HepG2 (cell line): ENCODE data around the gene PLXNA3. TPM values are rescaled to one million over a fixed set of nuclear protein-coding genes. Genes with fewer than 3 reads are reported as not detected.

Experiments
- PHF5A ChIP-seq: IDR thresholded peaks from one replicate; pipeline ENCODE4 v1.6.1; 2018; ENCODE audit warnings: low read depth, missing genetic modification reagents; ENCODE audit not compliant: unreplicated experiment
- SOX5 ChIP-seq: IDR thresholded peaks from 2 replicates; pipeline ENCODE4 v1.6.1; 2016; ENCODE audit warnings: borderline replicate concordance
- SPEN ChIP-seq: sonication (generic); formaldehyde crosslinking; IDR thresholded peaks from 2 replicates; pipeline ENCODE4 v1.5.1; 2020; ENCODE audit warnings: low read depth, mild to moderate bottlenecking, missing genetic modification reagents
- ZNF530 ChIP-seq: sonication (generic); formaldehyde crosslinking; IDR thresholded peaks from 2 replicates; pipeline ENCODE4 v1.5.0; 2020; ENCODE audit warnings: low read depth, mild to moderate bottlenecking, missing genetic modification reagents
- ZNF558 ChIP-seq: sonication (generic); formaldehyde crosslinking; IDR thresholded peaks from 2 replicates; pipeline ENCODE4 v1.9.0; 2022; ENCODE audit warnings: mild to moderate bottlenecking, missing genetic modification reagents, borderline replicate concordance
- polyA plus RNA-seq, 8 experiments: library from polyadenylated mRNA; depleted of rRNA in 3 of 8; stranded (reverse) in 7 of 8; unstranded in 1 of 8; fragments of >200 nt; fragmentation: Illumina TruSeq in 4 of 8; extraction: Trizol in 4 of 8; gene quantifications; 2 replicates each; pipeline versions ENCODE4 v1.2.1 to v1.2.3, GENCODE V29; 2011 to 2016; ENCODE audit warnings: low read depth in 4 of 8, missing spikeins in 1 of 8, mixed read lengths in 1 of 8; ENCODE audit not compliant: insufficient read depth in 1 of 8
- total RNA-seq, 5 experiments: library from RNA; depleted of rRNA; stranded (reverse); fragments of >200 nt; fragmentation: Illumina TruSeq; extraction: Trizol; gene quantifications; 2 replicates each; pipeline ENCODE4 v1.2.3, GENCODE V29; 2016; ENCODE audit warnings: low read depth in 1 of 5
- TF ChIP-seq, protein P1 (sequence below): sonication (generic); formaldehyde crosslinking; IDR thresholded peaks from 2 replicates; pipeline ENCODE4 v1.4.0; 2020; ENCODE audit warnings: missing genetic modification reagents, borderline replicate concordance
- TF ChIP-seq, protein P2 (sequence below): sonication (generic); formaldehyde crosslinking; IDR thresholded peaks from 2 replicates; pipeline ENCODE4 v1.5.0; 2020; ENCODE audit warnings: missing genetic modification reagents
- TF ChIP-seq, protein P3 (sequence below): sonication (generic); formaldehyde crosslinking; IDR thresholded peaks from 2 replicates; pipeline ENCODE4 v1.4.0; 2020; ENCODE audit warnings: missing genetic modification reagents
- TF ChIP-seq, protein P4 (sequence below), 2 experiments: IDR thresholded peaks; 2 replicates each; pipeline ENCODE4 v1.6.1; 2011 to 2012; ENCODE audit warnings: low read length in 2 of 2, borderline replicate concordance in 1 of 2, low read depth in 1 of 2, mild to moderate bottlenecking in 1 of 2, moderate library complexity in 1 of 2
- TF ChIP-seq, protein P5 (sequence below), 2 experiments: sonication (generic) in 1 of 2; formaldehyde crosslinking in 1 of 2; IDR thresholded peaks; 2 replicates each; pipeline versions ENCODE4 v1.4.0 to v1.6.1; 2018 to 2020; ENCODE audit warnings: missing genetic modification reagents in 2 of 2, borderline replicate concordance in 1 of 2, low read depth in 1 of 2, mild to moderate bottlenecking in 1 of 2, missing biosample characterization in 1 of 2

Gene PLXNA3
- total and polyA plus RNA-seq, 2 of the 13 experiments (the other 11 are each of a cell fraction or from before 2014, with no cell fraction given), result 5.8 to 20.6 TPM

DNA sequence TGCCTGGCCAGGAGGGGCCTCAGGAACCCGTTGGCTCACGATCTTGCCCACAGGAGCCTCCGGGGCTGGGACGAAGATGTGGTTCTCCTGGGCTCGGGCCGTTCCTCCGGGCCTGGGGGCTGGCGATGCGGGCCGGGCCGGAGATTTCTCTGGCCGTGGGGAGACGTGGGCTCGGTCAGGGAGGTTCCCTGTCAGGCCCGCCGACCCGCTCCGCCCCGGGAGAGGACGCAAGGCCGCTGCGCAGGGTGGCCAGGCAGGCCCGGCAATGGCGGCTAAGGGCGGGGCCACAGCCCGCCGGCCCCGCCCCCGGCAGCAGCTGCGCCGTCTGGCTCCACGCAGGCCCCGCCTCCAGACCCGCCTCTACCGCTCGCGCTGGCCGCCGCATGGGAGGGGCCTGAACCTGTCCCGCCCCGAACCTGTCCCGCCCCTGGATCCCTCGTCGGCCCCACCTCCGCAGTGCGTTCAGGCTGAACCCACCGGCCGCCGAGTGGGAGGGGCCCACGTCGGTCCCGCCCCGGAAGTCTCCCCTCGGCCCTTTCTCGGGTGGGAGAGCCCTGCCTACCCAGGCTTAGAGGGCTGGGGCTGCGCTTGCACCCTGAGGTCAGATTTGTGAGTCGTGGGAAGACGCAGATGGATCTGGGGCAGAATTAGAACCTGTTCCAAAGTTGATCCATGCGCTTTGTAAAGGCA, 58.0 kb downstream of the PLXNA3 start, which contains the start of gene FAM3A (continued):
- TF ChIP-seq SPEN (CRISPR knock-in tag) (peak; percentile 33; the same call in 1 of the 2 replicates), ZNF530 (no peak), ZNF558 (no peak), SOX5 (CRISPR knock-in tag) (no peak; the same call in 1 of the 2 replicates), PHF5A (CRISPR knock-in tag) (no peak)
- TF ChIP-seq, protein P1, sequence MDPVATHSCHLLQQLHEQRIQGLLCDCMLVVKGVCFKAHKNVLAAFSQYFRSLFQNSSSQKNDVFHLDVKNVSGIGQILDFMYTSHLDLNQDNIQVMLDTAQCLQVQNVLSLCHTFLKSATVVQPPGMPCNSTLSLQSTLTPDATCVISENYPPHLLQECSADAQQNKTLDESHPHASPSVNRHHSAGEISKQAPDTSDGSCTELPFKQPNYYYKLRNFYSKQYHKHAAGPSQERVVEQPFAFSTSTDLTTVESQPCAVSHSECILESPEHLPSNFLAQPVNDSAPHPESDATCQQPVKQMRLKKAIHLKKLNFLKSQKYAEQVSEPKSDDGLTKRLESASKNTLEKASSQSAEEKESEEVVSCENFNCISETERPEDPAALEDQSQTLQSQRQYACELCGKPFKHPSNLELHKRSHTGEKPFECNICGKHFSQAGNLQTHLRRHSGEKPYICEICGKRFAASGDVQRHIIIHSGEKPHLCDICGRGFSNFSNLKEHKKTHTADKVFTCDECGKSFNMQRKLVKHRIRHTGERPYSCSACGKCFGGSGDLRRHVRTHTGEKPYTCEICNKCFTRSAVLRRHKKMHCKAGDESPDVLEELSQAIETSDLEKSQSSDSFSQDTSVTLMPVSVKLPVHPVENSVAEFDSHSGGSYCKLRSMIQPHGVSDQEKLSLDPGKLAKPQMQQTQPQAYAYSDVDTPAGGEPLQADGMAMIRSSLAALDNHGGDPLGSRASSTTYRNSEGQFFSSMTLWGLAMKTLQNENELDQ, result no peak
- TF ChIP-seq, protein P2, sequence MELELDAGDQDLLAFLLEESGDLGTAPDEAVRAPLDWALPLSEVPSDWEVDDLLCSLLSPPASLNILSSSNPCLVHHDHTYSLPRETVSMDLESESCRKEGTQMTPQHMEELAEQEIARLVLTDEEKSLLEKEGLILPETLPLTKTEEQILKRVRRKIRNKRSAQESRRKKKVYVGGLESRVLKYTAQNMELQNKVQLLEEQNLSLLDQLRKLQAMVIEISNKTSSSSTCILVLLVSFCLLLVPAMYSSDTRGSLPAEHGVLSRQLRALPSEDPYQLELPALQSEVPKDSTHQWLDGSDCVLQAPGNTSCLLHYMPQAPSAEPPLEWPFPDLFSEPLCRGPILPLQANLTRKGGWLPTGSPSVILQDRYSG (CRISPR knock-in tag), result no peak
- TF ChIP-seq, protein P3, sequence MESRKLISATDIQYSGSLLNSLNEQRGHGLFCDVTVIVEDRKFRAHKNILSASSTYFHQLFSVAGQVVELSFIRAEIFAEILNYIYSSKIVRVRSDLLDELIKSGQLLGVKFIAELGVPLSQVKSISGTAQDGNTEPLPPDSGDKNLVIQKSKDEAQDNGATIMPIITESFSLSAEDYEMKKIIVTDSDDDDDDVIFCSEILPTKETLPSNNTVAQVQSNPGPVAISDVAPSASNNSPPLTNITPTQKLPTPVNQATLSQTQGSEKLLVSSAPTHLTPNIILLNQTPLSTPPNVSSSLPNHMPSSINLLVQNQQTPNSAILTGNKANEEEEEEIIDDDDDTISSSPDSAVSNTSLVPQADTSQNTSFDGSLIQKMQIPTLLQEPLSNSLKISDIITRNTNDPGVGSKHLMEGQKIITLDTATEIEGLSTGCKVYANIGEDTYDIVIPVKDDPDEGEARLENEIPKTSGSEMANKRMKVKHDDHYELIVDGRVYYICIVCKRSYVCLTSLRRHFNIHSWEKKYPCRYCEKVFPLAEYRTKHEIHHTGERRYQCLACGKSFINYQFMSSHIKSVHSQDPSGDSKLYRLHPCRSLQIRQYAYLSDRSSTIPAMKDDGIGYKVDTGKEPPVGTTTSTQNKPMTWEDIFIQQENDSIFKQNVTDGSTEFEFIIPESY (CRISPR knock-in tag), result no peak
- TF ChIP-seq, protein P4, sequence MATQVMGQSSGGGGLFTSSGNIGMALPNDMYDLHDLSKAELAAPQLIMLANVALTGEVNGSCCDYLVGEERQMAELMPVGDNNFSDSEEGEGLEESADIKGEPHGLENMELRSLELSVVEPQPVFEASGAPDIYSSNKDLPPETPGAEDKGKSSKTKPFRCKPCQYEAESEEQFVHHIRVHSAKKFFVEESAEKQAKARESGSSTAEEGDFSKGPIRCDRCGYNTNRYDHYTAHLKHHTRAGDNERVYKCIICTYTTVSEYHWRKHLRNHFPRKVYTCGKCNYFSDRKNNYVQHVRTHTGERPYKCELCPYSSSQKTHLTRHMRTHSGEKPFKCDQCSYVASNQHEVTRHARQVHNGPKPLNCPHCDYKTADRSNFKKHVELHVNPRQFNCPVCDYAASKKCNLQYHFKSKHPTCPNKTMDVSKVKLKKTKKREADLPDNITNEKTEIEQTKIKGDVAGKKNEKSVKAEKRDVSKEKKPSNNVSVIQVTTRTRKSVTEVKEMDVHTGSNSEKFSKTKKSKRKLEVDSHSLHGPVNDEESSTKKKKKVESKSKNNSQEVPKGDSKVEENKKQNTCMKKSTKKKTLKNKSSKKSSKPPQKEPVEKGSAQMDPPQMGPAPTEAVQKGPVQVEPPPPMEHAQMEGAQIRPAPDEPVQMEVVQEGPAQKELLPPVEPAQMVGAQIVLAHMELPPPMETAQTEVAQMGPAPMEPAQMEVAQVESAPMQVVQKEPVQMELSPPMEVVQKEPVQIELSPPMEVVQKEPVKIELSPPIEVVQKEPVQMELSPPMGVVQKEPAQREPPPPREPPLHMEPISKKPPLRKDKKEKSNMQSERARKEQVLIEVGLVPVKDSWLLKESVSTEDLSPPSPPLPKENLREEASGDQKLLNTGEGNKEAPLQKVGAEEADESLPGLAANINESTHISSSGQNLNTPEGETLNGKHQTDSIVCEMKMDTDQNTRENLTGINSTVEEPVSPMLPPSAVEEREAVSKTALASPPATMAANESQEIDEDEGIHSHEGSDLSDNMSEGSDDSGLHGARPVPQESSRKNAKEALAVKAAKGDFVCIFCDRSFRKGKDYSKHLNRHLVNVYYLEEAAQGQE (IDR thresholded peaks at IDR 0.05; ENCODE audit: borderline replicate concordance in 1 of 2, low read depth in 1 of 2, low read length in 2 of 2), result no peak
- TF ChIP-seq, protein P5, sequence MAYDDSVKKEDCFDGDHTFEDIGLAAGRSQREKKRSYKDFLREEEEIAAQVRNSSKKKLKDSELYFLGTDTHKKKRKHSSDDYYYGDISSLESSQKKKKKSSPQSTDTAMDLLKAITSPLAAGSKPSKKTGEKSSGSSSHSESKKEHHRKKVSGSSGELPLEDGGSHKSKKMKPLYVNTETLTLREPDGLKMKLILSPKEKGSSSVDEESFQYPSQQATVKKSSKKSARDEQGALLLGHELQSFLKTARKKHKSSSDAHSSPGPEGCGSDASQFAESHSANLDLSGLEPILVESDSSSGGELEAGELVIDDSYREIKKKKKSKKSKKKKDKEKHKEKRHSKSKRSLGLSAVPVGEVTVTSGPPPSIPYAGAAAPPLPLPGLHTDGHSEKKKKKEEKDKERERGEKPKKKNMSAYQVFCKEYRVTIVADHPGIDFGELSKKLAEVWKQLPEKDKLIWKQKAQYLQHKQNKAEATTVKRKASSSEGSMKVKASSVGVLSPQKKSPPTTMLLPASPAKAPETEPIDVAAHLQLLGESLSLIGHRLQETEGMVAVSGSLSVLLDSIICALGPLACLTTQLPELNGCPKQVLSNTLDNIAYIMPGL (CRISPR knock-in tag; IDR thresholded peaks at IDR 0.05; ENCODE audit: borderline replicate concordance in 1 of 2, low read depth in 1 of 2), result 0 out of 4 replicates have a peak, but pooled peaks of 1 of the 2 experiments have one; percentile 21
